B cell (primary cell): Measurements from ENCODE around the gene XPO4.
"Not testable (repeated sequence)": the region's sequence is repeated elsewhere in the genome, so short reads cannot be mapped to it uniquely, and the experiment has no call there.

Source experiments
- CTCF ChIP-seq: fragments of 200-600 bp; IDR thresholded peaks from one replicate; pipeline ENCODE4 v1.8.0; 2022; ENCODE audit warnings: antibody characterized with exemption, mild to moderate bottlenecking
- EZH2 ChIP-seq: IDR thresholded peaks from 2 replicates; pipeline ENCODE4 v1.6.1; 2012; ENCODE audit warnings: borderline replicate concordance, low read depth, mild to moderate bottlenecking, moderate library complexity, low read length; ENCODE audit not compliant: insufficient read depth, poor library complexity, severe bottlenecking

- not testable (repeated sequence) for TF ChIP-seq EZH2, CTCF
These were observed 25.7 kb downstream of the XPO4 start for GRCh38 chr13:20876802-20877201.
